BE2C (cell line): Measurements from ENCODE around the gene PRR5L.

Source experiments
- DNase-seq: peaks from one replicate; pipeline ENCODE4 v3.0.0-alpha.2; 2020
- H3K27me3 ChIP-seq: fragments of 250-450 bp; sonication (Bioruptor Pico); 2 replicates; pipeline ENCODE4 v1.5.1; 2020; ENCODE audit warnings: mild to moderate bottlenecking
- H3K36me3 ChIP-seq: fragments of 250-450 bp; sonication (Bioruptor Pico); 2 replicates; pipeline ENCODE4 v1.5.1; 2020; ENCODE audit warnings: mild to moderate bottlenecking
- H3K4me1 ChIP-seq: fragments of 250-450 bp; sonication (Bioruptor Pico); 2 replicates; pipeline ENCODE4 v1.5.1; 2020
- H3K4me3 ChIP-seq: 2 replicates; pipeline ENCODE4 v1.5.1; 2011; ENCODE audit warnings: low read depth, low read length
- H3K9me3 ChIP-seq: fragments of 250-450 bp; sonication (Bioruptor Pico); 2 replicates; pipeline ENCODE4 v1.5.1; 2020
- TF ChIP-seq, protein P1 (sequence below): IDR thresholded peaks from 2 replicates; pipeline ENCODE4 v1.5.1; 2012; ENCODE audit warnings: mild to moderate bottlenecking, low read depth, low read length

The PRR5L gene

DNA sequence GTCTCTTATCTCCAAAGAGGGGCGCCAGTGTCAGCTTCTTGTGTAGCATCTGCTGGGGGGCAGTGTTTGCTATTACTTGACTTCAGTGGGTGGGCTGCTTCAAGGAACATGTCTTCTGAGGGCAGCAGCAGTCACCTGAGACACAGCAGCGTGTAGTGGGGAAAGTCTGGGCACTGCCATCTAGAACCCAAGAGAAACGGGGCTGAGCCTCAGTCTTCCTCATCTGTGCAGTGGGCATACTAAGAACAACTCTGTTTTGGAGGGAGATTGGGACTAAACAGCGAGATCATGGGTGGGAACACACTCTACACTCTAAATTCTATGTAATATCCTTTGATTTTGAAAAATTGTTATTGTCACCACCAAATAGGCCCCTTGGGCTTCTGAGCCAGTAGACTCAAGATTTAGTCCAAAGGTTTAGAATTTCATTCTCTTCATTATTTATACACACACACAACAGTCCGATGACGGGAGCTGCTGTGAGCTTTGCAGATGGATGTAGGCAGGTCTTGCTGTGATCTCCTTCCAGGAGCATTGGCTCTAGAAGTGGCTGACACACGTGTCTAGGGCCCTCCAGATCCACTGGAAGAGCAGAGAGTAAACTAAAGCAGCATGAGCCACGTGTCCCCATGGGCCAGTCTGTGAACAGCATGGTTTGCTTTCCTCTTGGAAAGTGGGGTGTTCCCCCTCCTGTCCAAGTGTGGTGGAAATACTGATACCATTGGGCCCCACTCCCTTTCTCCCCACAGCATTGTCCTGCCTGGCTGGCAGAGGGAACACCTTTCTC is 162.2 kb downstream of the PRR5L start:
- TF ChIP-seq, protein P1, sequence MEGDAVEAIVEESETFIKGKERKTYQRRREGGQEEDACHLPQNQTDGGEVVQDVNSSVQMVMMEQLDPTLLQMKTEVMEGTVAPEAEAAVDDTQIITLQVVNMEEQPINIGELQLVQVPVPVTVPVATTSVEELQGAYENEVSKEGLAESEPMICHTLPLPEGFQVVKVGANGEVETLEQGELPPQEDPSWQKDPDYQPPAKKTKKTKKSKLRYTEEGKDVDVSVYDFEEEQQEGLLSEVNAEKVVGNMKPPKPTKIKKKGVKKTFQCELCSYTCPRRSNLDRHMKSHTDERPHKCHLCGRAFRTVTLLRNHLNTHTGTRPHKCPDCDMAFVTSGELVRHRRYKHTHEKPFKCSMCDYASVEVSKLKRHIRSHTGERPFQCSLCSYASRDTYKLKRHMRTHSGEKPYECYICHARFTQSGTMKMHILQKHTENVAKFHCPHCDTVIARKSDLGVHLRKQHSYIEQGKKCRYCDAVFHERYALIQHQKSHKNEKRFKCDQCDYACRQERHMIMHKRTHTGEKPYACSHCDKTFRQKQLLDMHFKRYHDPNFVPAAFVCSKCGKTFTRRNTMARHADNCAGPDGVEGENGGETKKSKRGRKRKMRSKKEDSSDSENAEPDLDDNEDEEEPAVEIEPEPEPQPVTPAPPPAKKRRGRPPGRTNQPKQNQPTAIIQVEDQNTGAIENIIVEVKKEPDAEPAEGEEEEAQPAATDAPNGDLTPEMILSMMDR = no peak
- Histone ChIP-seq H3K4me3 (no peak overlapping the region), H3K4me1 (peaks cover 9% of the 10 kb centered on the region; the same call in 1 of the 2 replicates), H3K36me3 (no peaks in the 10 kb centered on the region), H3K9me3 (no peaks in the 10 kb centered on the region), H3K27me3 (no peaks in the 10 kb centered on the region)
- DNase-seq = no peak

DNA sequence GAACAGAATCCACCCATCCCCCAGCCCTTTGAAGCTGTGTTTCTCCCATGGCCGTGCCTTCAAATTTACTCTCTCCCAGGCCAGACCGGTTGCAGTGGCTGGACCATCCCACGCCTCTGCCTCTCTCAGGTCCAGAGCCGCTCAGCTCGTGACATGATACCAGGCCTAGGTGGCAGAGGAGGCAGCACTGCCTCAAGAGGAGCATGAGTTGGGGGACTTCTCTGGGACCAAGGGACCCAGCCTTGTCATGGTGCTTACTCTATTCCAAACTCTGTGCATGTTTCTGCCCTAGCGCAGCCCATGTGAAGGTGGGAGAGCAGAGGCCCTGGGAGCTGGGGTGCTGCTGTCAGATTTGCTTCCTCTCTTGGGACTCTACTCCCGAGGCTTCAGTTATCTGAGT is 163.0 kb downstream of the PRR5L start:
- TF ChIP-seq, protein P1 = no peak

DNA sequence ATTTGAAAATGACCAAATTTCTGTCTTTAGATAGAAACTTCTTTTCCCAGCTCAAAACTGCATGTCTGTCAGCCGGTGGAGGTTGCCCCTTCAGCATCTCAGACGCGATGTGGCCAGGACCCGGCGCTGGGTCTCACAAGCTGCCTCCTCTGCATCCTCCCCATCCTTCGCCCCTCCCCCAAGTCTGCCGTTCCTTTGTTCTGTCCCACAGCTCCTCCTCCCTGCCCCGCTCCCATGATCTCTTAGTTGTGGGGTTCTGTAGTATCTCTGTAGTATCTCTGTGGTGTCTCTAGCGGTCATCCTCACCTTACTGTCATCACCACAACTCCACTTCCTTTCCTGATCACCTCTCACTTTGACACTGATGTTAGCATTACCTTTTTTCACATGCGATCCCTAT is 164.1 kb downstream of the PRR5L start:
- no peak for DNase-seq

More for the DNA sequence above, 163.0 kb downstream of the PRR5L start:
- H3K4me1 ChIP-seq = peaks cover 9% of the 10 kb centered on the region; the same call in 1 of the 2 replicates
- H3K9me3 ChIP-seq = no peaks in the 10 kb centered on the region
- H3K4me3 ChIP-seq = no peak overlapping the region
- no peaks in the 10 kb centered on the region for H3K27me3 ChIP-seq
- H3K36me3 ChIP-seq = no peaks in the 10 kb centered on the region
- DNase-seq = no peak

DNA sequence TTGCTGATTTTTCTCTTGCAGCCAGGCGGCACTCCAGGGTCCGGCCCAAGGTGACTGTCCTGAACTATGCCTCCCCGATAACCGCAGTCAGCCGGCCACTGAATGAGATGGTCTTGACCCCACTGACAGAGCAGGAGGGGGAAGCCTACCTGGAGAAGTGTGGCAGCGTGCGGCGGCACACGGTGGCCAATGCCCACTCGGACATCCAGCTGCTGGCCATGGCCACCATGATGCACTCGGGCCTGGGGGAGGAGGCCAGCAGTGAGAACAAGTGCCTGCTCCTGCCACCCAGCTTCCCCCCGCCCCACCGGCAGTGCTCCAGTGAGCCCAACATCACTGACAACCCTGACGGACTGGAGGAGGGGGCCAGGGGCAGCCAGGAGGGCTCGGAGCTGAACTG is 166.2 kb downstream of the PRR5L start:
- H3K9me3 ChIP-seq = no peaks in the 10 kb centered on the region
- no peak for DNase-seq
- no peaks in the 10 kb centered on the region for H3K27me3 ChIP-seq
- TF ChIP-seq, protein P1 = no peak
- H3K4me3 ChIP-seq = no peak overlapping the region
- H3K36me3 ChIP-seq = no peaks in the 10 kb centered on the region
- H3K4me1 ChIP-seq = no peaks in the 10 kb centered on the region

More for the DNA sequence above, 164.1 kb downstream of the PRR5L start:
- H3K4me3 ChIP-seq = no peak overlapping the region
- peaks cover 8% of the 10 kb centered on the region; the same call in 1 of the 2 replicates for H3K4me1 ChIP-seq
- TF ChIP-seq, protein P1 = no peak
- H3K36me3 ChIP-seq = no peaks in the 10 kb centered on the region
- no peaks in the 10 kb centered on the region for H3K27me3 ChIP-seq
- no peaks in the 10 kb centered on the region for H3K9me3 ChIP-seq

DNA sequence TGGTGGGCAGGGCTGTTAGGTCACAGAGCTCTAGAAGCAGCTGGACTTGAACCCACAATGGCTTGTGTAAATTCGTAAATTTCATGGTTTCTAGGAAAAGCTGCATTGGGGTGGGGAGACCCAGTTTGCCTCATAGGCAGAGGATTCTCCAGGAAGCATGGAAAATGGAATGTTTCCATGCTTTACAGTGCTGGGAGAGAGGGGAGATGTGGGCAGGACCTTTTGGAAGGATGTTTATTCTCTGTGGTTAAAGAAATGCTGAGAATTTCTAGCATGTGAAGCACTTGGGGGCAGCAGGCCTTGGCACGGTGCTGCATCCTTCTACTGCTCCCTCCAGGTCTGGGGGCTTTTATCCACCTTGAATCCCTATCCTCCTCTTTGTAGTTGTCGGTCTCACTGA is 167.7 kb downstream of the PRR5L start:
- Histone ChIP-seq H3K4me1 (no peaks in the 10 kb centered on the region), H3K36me3 (no peaks in the 10 kb centered on the region), H3K4me3 (no peak overlapping the region), H3K27me3 (no peaks in the 10 kb centered on the region), H3K9me3 (no peaks in the 10 kb centered on the region)
- DNase-seq = no peak
- TF ChIP-seq, protein P1 = no peak

DNA sequence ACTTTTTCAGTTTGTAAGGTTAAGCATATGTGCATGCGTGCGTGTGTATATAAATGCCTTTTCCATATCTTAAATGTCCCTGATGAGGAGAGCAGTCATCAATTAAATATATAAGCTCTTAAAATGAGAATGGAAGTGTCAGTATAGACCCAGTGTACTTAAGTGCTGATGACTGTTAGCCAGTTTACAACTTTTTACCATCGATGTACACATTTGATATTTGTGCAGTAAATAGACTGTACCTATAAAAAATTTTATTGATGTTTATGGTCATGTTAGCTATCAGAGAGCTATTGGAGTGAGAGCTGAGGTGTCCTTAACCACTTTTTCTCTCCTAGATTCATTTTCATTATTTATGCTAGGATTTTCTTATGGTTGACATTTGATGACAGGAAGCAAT is 168.6 kb downstream of the PRR5L start:
- TF ChIP-seq, protein P1 = no peak
- H3K36me3 ChIP-seq = no peaks in the 10 kb centered on the region
- H3K9me3 ChIP-seq = no peaks in the 10 kb centered on the region
- H3K4me1 ChIP-seq = no peaks in the 10 kb centered on the region
- DNase-seq = no peak
- H3K27me3 ChIP-seq = no peaks in the 10 kb centered on the region
- H3K4me3 ChIP-seq = no peak overlapping the region
